ENCODE results near the gene KIF18A.

GRCh38 chr11:28108958-28109357 is 1.0 kb upstream of the KIF18A start:
- no peak for TF ChIP-seq POLR2AphosphoS5 (IDR thresholded peaks at IDR 0.05; ENCODE audit: low read depth, low read length)
- TF ChIP-seq POLR2A (IDR thresholded peaks at IDR 0.05; ENCODE audit: low read depth, low read length): no peak
- no peak for TF ChIP-seq TAF1 (IDR thresholded peaks at IDR 0.05; ENCODE audit: borderline replicate concordance, low read depth, low read length)
